OCI-LY1 (cell line): ENCODE measurements around the gene KCNH2.

Experiments used
- H2AFZ ChIP-seq: fragments of 200-600 bp; sonication (generic), shearing (Covaris generic); 2 replicates; pipeline ENCODE4 v1.6.0; 2014; ENCODE audit warnings: antibody characterized with exemption, mild to moderate bottlenecking, low read length
- H3F3A ChIP-seq: fragments of 200-600 bp; sonication (generic), shearing (Covaris generic); 2 replicates; pipeline ENCODE4 v1.6.0; 2014; ENCODE audit warnings: mild to moderate bottlenecking, antibody characterized with exemption, low read length, moderate library complexity; ENCODE audit not compliant: insufficient read depth
- H3K27ac ChIP-seq: fragments of 200-600 bp; sonication (generic); 2 replicates; pipeline ENCODE4 v1.5.1; 2014; ENCODE audit warnings: low read length, mixed run types, mild to moderate bottlenecking, low read depth; ENCODE audit not compliant: poor library complexity, severe bottlenecking
- H3K27me3 ChIP-seq: fragments of 200-600 bp; sonication (generic); 2 replicates; pipeline ENCODE4 v1.6.0; 2014; ENCODE audit warnings: antibody characterized with exemption, mild to moderate bottlenecking, low read length, moderate library complexity; ENCODE audit not compliant: insufficient read depth
- H3K36me3 ChIP-seq: fragments of 200-600 bp; sonication (generic); 2 replicates; pipeline ENCODE4 v1.6.1; 2014; ENCODE audit warnings: mild to moderate bottlenecking, antibody characterized with exemption, low read length, moderate library complexity, mixed read lengths; ENCODE audit not compliant: insufficient read depth
- H3K4me1 ChIP-seq: fragments of 200-600 bp; sonication (generic); 2 replicates; pipeline ENCODE4 v1.5.1; 2014; ENCODE audit warnings: mild to moderate bottlenecking, low read length, moderate library complexity; ENCODE audit not compliant: insufficient read depth, severe bottlenecking
- H3K4me2 ChIP-seq: fragments of 200-600 bp; sonication (generic), shearing (Covaris generic); 2 replicates; pipeline ENCODE4 v1.6.1; 2014; ENCODE audit warnings: low read length
- H3K4me3 ChIP-seq: fragments of 200-600 bp; sonication (generic); 2 replicates; pipeline ENCODE4 v1.5.1; 2014; ENCODE audit warnings: low read length, low read depth, mild to moderate bottlenecking, mixed read lengths; ENCODE audit not compliant: poor library complexity, severe bottlenecking
- H3K79me2 ChIP-seq: fragments of 200-600 bp; shearing (Covaris generic); 2 replicates; pipeline ENCODE4 v1.6.1; 2016; ENCODE audit warnings: mixed run types, low read length, mixed read lengths; ENCODE audit not compliant: insufficient read depth
- H3K9ac ChIP-seq: fragments of 200-600 bp; sonication (generic), shearing (Covaris generic); 2 replicates; pipeline ENCODE4 v1.6.1; 2014; ENCODE audit warnings: mild to moderate bottlenecking, low read length, mixed read lengths
- H3K9me2 ChIP-seq: fragments of 200-600 bp; sonication (generic), shearing (Covaris generic); 2 replicates; pipeline ENCODE4 v1.6.1; 2014; ENCODE audit warnings: low read depth, mild to moderate bottlenecking, low read length, mixed read lengths
- H3K9me3 ChIP-seq: fragments of 200-600 bp; shearing (Covaris generic); 2 replicates; pipeline ENCODE4 v1.6.1; 2014; ENCODE audit warnings: low read length, mixed read lengths
- H4K20me1 ChIP-seq: fragments of 200-600 bp; sonication (generic), shearing (Covaris generic); 2 replicates; pipeline ENCODE4 v1.6.0; 2016; ENCODE audit warnings: mild to moderate bottlenecking, low read length; ENCODE audit not compliant: insufficient read depth
- EZH2 ChIP-seq: fragments of 200-600 bp; sonication (generic), shearing (Covaris generic); IDR thresholded peaks from 2 replicates; pipeline ENCODE4 v1.8.0; 2017; ENCODE audit warnings: borderline replicate concordance, mixed run types, mild to moderate bottlenecking, antibody characterized with exemption, low read length, moderate library complexity, mixed read lengths
- TF ChIP-seq, protein P1 (sequence below): fragments of 200-600 bp; sonication (generic), shearing (Covaris generic); IDR thresholded peaks from 2 replicates; pipeline ENCODE4 v1.5.1; 2017; ENCODE audit warnings: mild to moderate bottlenecking, antibody characterized with exemption, low read length, moderate library complexity, mixed read lengths

KCNH2 gene

DNA sequence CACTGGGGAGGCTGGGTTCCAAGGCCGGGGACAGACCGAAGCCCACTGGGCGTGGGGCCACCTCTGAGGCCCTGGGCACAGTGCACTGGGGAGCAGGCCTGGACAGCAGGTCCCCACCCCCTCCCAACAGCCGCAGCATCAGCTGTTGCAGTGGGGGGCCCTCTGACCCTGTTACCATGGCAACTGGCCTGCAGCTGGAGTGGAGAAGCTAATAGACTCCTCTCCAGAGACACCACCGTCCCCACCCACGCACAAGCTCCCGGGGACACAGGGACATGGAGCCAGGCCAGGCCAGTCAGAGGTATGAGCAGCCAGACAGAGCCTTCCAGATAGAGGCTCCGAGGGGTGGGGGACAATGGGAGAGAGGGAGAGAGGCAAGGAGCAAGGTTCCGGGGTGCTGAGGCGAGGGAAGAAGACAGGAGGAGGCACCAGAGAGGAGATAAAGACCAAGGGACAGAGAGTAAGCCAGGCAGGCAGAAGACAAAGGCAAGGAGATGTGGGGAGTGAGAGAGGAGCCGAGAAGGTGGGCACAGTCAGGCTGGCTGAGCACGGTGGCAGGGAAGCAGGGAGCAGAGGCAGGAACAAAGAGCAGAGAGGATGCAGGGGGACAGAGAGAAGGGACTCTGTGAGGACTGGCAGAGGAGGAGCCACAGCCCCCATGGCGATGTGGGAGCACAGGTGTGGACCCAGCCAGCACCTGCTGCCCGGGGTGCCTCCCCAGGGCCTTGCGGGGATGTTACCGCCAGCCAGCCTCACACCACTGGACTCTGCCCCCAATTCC lies 6.7 kb downstream of the KCNH2 start:
- Histone ChIP-seq H2AFZ (no peak overlapping the region), H3K79me2 (no peaks in the 10 kb centered on the region), H3K9me3 (no peaks in the 10 kb centered on the region), H3F3A (no peaks in the 10 kb centered on the region), H3K4me1 (peaks cover 33% of the 10 kb centered on the region), H3K4me2 (no peak overlapping the region), H3K27ac (no peak overlapping the region), H3K9me2 (no peaks in the 10 kb centered on the region), H3K27me3 (no peaks in the 10 kb centered on the region), H4K20me1 (no peaks in the 10 kb centered on the region), H3K9ac (no peak overlapping the region), H3K36me3 (no peaks in the 10 kb centered on the region), H3K4me3 (no peak overlapping the region)
- TF ChIP-seq, protein P1, sequence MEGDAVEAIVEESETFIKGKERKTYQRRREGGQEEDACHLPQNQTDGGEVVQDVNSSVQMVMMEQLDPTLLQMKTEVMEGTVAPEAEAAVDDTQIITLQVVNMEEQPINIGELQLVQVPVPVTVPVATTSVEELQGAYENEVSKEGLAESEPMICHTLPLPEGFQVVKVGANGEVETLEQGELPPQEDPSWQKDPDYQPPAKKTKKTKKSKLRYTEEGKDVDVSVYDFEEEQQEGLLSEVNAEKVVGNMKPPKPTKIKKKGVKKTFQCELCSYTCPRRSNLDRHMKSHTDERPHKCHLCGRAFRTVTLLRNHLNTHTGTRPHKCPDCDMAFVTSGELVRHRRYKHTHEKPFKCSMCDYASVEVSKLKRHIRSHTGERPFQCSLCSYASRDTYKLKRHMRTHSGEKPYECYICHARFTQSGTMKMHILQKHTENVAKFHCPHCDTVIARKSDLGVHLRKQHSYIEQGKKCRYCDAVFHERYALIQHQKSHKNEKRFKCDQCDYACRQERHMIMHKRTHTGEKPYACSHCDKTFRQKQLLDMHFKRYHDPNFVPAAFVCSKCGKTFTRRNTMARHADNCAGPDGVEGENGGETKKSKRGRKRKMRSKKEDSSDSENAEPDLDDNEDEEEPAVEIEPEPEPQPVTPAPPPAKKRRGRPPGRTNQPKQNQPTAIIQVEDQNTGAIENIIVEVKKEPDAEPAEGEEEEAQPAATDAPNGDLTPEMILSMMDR, result no peak
- TF ChIP-seq EZH2, result no peak

DNA sequence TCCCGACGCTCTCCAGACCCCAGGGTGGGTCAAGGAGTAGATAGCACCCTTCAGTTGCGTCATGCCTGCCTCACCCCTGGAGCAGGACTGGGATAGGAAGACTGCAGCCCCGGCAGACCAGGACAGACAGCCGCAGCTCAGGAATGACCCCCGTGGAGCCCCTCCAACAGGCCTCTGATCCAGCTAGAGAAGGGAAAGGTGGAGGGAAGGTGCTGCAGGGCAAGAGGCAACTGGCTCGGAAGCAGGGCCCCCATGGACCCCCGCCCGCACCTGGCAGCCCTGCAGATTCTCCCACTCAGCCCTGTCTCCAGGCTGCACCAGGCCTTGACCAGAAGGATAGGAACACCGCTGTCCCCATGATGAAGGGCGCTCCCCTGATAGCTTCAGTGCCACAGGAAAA lies 7.7 kb downstream of the KCNH2 start:
- Histone ChIP-seq H3K4me2 (no peak overlapping the region), H3F3A (no peaks in the 10 kb centered on the region), H3K4me3 (no peak overlapping the region), H2AFZ (no peak overlapping the region), H3K79me2 (no peaks in the 10 kb centered on the region), H3K9ac (no peak overlapping the region), H3K4me1 (peaks cover 23% of the 10 kb centered on the region), H3K27ac (no peak overlapping the region), H3K36me3 (no peaks in the 10 kb centered on the region), H3K27me3 (no peaks in the 10 kb centered on the region), H3K9me3 (no peaks in the 10 kb centered on the region), H4K20me1 (no peaks in the 10 kb centered on the region), H3K9me2 (no peaks in the 10 kb centered on the region)
- TF ChIP-seq EZH2, result no peak
- TF ChIP-seq, protein P1, result no peak

DNA sequence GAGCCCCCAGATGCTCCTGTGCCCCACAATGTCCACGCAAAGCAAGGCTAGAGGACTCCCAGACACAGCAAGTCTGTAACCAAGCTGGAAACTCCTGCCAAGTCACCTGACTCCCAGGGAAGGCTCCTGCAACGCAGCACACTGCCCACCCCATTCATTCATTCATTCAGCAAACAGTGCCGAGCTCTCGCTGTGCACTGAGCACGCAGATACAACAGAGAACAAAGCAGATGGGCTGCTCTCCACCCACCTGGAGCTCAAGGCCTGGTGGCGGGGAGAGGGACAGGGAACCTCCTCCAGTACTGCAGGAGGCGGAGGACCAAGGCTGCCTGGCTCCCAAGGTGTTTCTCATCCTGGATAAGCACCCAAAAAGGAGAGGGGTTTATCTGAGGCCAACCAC lies 8.6 kb downstream of the KCNH2 start:
- peaks cover 15% of the 10 kb centered on the region for H3K4me1 ChIP-seq
- no peak overlapping the region for H3K4me2 ChIP-seq
- H4K20me1 ChIP-seq, result no peaks in the 10 kb centered on the region
- no peaks in the 10 kb centered on the region for H3K9me2 ChIP-seq
- H3K79me2 ChIP-seq, result no peaks in the 10 kb centered on the region
- no peak overlapping the region for H3K27ac ChIP-seq
- H3K4me3 ChIP-seq, result no peak overlapping the region
- H3K36me3 ChIP-seq, result no peaks in the 10 kb centered on the region
- no peak for TF ChIP-seq EZH2
- TF ChIP-seq, protein P1, result no peak
- H2AFZ ChIP-seq, result no peak overlapping the region
- H3K9ac ChIP-seq, result no peak overlapping the region
- H3K27me3 ChIP-seq, result no peaks in the 10 kb centered on the region
- no peaks in the 10 kb centered on the region for H3K9me3 ChIP-seq
- H3F3A ChIP-seq, result no peaks in the 10 kb centered on the region
